Panc1 (cell line): Measurements from ENCODE around the gene SBF2. TPM values are rescaled to one million over a fixed set of nuclear protein-coding genes. Genes with fewer than 3 reads are reported as not detected.

Experiments
- ATAC-seq: fragments of 200-7000 bp; cut with Tn5 transposase; 2 replicates; pipeline ENCODE4 v1.9.1; 2020; ENCODE audit warnings: mild to moderate bottlenecking, moderate library complexity
- BruUV-seq: library from RNA; stranded (reverse); fragments of 400-500 nt; replicated peaks from 2 replicates; lab custom pipeline; 2021; lab: Mats Ljungman, UMichigan
- CTCF ChIA-PET: fragments of 300-600 bp; sonication (Branson Sonifier 250); formaldehyde crosslinking; loops from one replicate; lab custom pipeline; 2022; ENCODE audit warnings: antibody characterized with exemption; lab: Charles Lee
- POLR2A ChIA-PET: fragments of 300-600 bp; sonication (Branson Sonifier 250); formaldehyde crosslinking; loops from one replicate; lab custom pipeline; 2022; ENCODE audit warnings: antibody characterized with exemption; lab: Charles Lee
- DNase-seq: peaks from one replicate; pipeline ENCODE4 v3.0.0-alpha.2; 2010; ENCODE audit warnings: low read depth, low spot score
- H3K27ac ChIP-seq: 2 replicates; pipeline ENCODE4 v1.5.1; 2011; ENCODE audit warnings: mild to moderate bottlenecking, low read length, inconsistent platforms
- H3K27me3 ChIP-seq: fragments of 200-500 bp; sonication (Bioruptor generic); 2 replicates; pipeline ENCODE4 v1.6.0; 2014; ENCODE audit warnings: low read length, inconsistent platforms; ENCODE audit not compliant: control insufficient read depth, insufficient read depth
- H3K36me3 ChIP-seq: fragments of 200-500 bp; sonication (Bioruptor generic); 2 replicates; pipeline ENCODE4 v1.5.1; 2014; ENCODE audit warnings: inconsistent platforms, mild to moderate bottlenecking, low read length, moderate library complexity; ENCODE audit not compliant: control insufficient read depth, insufficient read depth
- H3K4me1 ChIP-seq: 2 replicates; pipeline ENCODE4 v1.5.1; 2011; ENCODE audit warnings: inconsistent platforms, mild to moderate bottlenecking, low read length, moderate library complexity; ENCODE audit not compliant: control insufficient read depth, insufficient read depth
- H3K4me3 ChIP-seq, 2 experiments: 2 replicates each; pipeline ENCODE4 v1.5.1; 2011 to 2012; ENCODE audit warnings: low read depth in 2 of 2, low read length in 2 of 2, mild to moderate bottlenecking in 2 of 2, inconsistent platforms in 1 of 2, moderate library complexity in 1 of 2
- H3K9me3 ChIP-seq: fragments of 200-500 bp; sonication (Bioruptor generic); 2 replicates; pipeline ENCODE4 v1.5.1; 2014; ENCODE audit warnings: low read depth, mild to moderate bottlenecking, inconsistent platforms, low read length, moderate library complexity; ENCODE audit not compliant: control insufficient read depth, insufficient read depth
- POLR2AphosphoS5 ChIP-seq: IDR thresholded peaks from 2 replicates; pipeline ENCODE4 v1.6.1; 2012; ENCODE audit warnings: mild to moderate bottlenecking, low read depth, low read length, moderate library complexity
- SIN3A ChIP-seq: IDR thresholded peaks from 2 replicates; pipeline ENCODE4 v1.6.1; 2012; ENCODE audit warnings: low read depth, mild to moderate bottlenecking, low read length, moderate library complexity, borderline replicate concordance; ENCODE audit not compliant: insufficient read depth
- TCF7L2 ChIP-seq: IDR thresholded peaks from 2 replicates; pipeline ENCODE4 v1.6.1; 2011; ENCODE audit warnings: mild to moderate bottlenecking, low read depth, low read length, inconsistent platforms
- in situ Hi-C: cut with HindIII; loops from 2 replicates; pipeline ENCODE4 v1.10.0; 2016; ENCODE audit warnings: low sequenced_read_pairs, low pct_unique_long_range_greater_than_20kb
- intact Hi-C: fragments of 100-400 bp; cut with micrococcal nuclease; formaldehyde crosslinking; loops from one replicate; pipeline ENCODE4 v1.10.0; 2022; ENCODE audit not compliant: unreplicated experiment
- total RNA-seq: library from RNA; stranded (reverse); gene quantifications from one replicate; pipeline ENCODE4 v1.2.1, GENCODE V29; 2021; ENCODE audit not compliant: unreplicated experiment
- TF ChIP-seq, protein P1 (sequence below), 2 experiments: IDR thresholded peaks; 2 replicates each; pipeline ENCODE4 v1.6.1; 2011 to 2012; ENCODE audit warnings: low read depth in 2 of 2, control low read depth in 1 of 2, low read length in 1 of 2, mild to moderate bottlenecking in 1 of 2, moderate library complexity in 1 of 2; ENCODE audit not compliant: insufficient read depth in 1 of 2
- TF ChIP-seq, protein P2 (sequence below): fragments of 450-650 bp; IDR thresholded peaks from 2 replicates; pipeline ENCODE4 v1.5.1; 2017; ENCODE audit warnings: mild to moderate bottlenecking

The SBF2 gene
- total RNA-seq, 1 experiment from 2014 or later: 65.0 TPM

DNA sequence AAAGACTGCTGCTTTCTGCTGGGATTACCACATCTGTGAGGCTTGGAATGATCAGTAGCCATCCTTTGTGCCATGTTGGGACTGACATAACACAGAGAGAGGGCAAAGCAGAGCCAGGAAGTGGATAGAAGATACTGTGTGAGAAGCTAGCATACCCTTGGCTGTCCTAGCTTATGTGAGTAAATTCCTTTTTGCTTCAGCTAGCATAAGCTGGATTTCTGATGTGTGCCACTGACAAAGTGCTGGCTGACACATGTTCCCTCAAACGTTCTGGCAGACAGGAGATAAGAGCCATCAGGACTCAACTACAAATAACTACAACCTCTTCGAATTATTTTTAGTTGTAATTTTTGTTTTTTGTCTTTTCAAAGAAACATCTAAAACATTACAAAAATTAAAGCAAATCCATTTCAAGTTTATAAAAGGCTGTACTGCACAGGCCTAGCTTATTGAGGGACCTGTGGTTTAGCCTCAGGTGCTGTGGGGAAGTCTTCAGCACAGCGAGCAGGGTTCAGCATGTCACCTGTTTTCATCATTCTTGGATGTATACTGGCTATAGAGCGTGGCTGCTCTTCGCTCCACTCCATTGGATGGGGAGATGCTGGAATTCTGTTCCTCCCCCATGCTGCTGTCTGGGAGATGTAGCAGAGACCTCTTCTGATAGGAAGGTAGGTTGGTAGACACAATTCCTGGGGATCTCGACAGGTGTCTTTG lies 509.3 kb downstream of the SBF2 start:
- H3K9me3 ChIP-seq: no peaks in the 10 kb centered on the region
- CTCF ChIA-PET: no interaction called here
- POLR2A ChIA-PET: no interaction called here
- BruUV-seq: no TSS peak
- no peak for DNase-seq
- in situ Hi-C loops (no loop called here), intact Hi-C loops (no loop called here)
- no peaks in the 10 kb centered on the region for H3K27me3 ChIP-seq
- TF ChIP-seq, protein P1, sequence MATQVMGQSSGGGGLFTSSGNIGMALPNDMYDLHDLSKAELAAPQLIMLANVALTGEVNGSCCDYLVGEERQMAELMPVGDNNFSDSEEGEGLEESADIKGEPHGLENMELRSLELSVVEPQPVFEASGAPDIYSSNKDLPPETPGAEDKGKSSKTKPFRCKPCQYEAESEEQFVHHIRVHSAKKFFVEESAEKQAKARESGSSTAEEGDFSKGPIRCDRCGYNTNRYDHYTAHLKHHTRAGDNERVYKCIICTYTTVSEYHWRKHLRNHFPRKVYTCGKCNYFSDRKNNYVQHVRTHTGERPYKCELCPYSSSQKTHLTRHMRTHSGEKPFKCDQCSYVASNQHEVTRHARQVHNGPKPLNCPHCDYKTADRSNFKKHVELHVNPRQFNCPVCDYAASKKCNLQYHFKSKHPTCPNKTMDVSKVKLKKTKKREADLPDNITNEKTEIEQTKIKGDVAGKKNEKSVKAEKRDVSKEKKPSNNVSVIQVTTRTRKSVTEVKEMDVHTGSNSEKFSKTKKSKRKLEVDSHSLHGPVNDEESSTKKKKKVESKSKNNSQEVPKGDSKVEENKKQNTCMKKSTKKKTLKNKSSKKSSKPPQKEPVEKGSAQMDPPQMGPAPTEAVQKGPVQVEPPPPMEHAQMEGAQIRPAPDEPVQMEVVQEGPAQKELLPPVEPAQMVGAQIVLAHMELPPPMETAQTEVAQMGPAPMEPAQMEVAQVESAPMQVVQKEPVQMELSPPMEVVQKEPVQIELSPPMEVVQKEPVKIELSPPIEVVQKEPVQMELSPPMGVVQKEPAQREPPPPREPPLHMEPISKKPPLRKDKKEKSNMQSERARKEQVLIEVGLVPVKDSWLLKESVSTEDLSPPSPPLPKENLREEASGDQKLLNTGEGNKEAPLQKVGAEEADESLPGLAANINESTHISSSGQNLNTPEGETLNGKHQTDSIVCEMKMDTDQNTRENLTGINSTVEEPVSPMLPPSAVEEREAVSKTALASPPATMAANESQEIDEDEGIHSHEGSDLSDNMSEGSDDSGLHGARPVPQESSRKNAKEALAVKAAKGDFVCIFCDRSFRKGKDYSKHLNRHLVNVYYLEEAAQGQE (IDR thresholded peaks at IDR 0.05; ENCODE audit: insufficient read depth in 1 of 2, low read depth in 2 of 2, low read length in 1 of 2): no peak
- no peak for TF ChIP-seq POLR2AphosphoS5
- no peak for TF ChIP-seq TCF7L2
- no peak for TF ChIP-seq SIN3A
- TF ChIP-seq, protein P2, sequence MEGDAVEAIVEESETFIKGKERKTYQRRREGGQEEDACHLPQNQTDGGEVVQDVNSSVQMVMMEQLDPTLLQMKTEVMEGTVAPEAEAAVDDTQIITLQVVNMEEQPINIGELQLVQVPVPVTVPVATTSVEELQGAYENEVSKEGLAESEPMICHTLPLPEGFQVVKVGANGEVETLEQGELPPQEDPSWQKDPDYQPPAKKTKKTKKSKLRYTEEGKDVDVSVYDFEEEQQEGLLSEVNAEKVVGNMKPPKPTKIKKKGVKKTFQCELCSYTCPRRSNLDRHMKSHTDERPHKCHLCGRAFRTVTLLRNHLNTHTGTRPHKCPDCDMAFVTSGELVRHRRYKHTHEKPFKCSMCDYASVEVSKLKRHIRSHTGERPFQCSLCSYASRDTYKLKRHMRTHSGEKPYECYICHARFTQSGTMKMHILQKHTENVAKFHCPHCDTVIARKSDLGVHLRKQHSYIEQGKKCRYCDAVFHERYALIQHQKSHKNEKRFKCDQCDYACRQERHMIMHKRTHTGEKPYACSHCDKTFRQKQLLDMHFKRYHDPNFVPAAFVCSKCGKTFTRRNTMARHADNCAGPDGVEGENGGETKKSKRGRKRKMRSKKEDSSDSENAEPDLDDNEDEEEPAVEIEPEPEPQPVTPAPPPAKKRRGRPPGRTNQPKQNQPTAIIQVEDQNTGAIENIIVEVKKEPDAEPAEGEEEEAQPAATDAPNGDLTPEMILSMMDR: no peak
- no peak for ATAC-seq
- peaks cover 11% of the 10 kb centered on the region; the same call in 1 of the 2 replicates for H3K36me3 ChIP-seq
- H3K27ac ChIP-seq: peak overlapping the region; percentile 86
- H3K4me1 ChIP-seq: peaks cover 18% of the 10 kb centered on the region
- no peak overlapping the region for H3K4me3 ChIP-seq

DNA sequence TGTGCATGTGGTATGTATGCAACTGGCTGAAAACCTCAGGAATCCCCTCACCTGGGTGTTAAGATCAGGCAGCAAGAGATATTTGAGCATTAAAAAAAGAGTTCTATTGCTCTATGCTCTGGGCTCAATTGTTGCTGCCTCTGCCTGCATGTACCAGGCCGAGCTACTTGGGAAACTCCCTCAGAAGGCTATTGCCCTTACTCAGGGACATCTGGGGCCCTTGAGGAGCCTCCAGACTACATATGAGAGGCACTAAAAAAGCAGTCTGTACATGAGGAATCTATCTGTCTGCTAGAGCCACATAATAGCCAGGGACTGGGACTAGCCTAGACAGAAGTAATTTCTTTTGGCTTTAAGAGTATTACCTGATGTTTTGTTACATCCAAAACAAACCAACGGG lies 510.0 kb downstream of the SBF2 start:
- no peaks in the 10 kb centered on the region for H3K9me3 ChIP-seq
- ATAC-seq (peak; percentile 40), DNase-seq (no peak)
- H3K4me3 ChIP-seq: no peak overlapping the region
- peak overlapping the region; percentile 86 for H3K27ac ChIP-seq
- intact Hi-C loops: no loop called here
- peaks cover 19% of the 10 kb centered on the region for H3K36me3 ChIP-seq
- no TSS peak for BruUV-seq
- peaks cover 18% of the 10 kb centered on the region for H3K4me1 ChIP-seq
- ChIA-PET POLR2A (no interaction called here), CTCF (interaction anchor here (0.6 kb wide), 1 partner anchor 691 kb away, joined by 3 read pairs; no protein-coding TSS in a partner anchor)
- in situ Hi-C loops: no loop called here
- TF ChIP-seq, protein P2: no peak
- no peak for TF ChIP-seq TCF7L2
- H3K27me3 ChIP-seq: no peaks in the 10 kb centered on the region
